HCT116 (cell line): ENCODE data around the gene FAN1. TPM values are rescaled to one million over a fixed set of nuclear protein-coding genes. Genes with fewer than 3 reads are reported as not detected.

Source experiments
- ATAC-seq: fragments of 200-7000 bp; cut with Tn5 transposase; 2 replicates; pipeline ENCODE4 v1.9.1; 2020; ENCODE audit warnings: mild to moderate bottlenecking, moderate library complexity
- BruUV-seq: library from RNA; stranded (reverse); fragments of 400-500 nt; replicated peaks from 2 replicates; lab custom pipeline; 2021; lab: Mats Ljungman, UMichigan
- CTCF ChIA-PET: fragments of 300-600 bp; sonication (Branson Sonifier 250); formaldehyde crosslinking; loops from one replicate; lab custom pipeline; 2021; ENCODE audit warnings: antibody characterized with exemption; lab: Charles Lee
- POLR2A ChIA-PET: fragments of 300-600, 350-600 bp; sonication (Branson Sonifier 250); formaldehyde crosslinking; loops from one replicate; lab custom pipeline; 2021; ENCODE audit warnings: antibody characterized with exemption; lab: Charles Lee
- RAD21 ChIA-PET, 2 experiments: fragments of 300-600 bp; sonication (Branson Sonifier 250); formaldehyde crosslinking; loops; one replicate each; lab custom pipeline; 2023; ENCODE audit warnings: low total read pairs in 2 of 2; ENCODE audit not compliant: uncharacterized antibody in 2 of 2, unreplicated experiment in 2 of 2, low non-redundant PET in 1 of 2; lab: Charles Lee
- DNase-seq: peaks from one replicate; pipeline ENCODE4 v3.0.0-alpha.2; 2010; ENCODE audit warnings: low read depth, low spot score
- H2AFZ ChIP-seq: fragments of 200-600 bp; shearing (Covaris generic), sonication (generic); 2 replicates; pipeline ENCODE4 v1.6.1; 2017; ENCODE audit warnings: low read depth, mixed run types, mixed read lengths, antibody characterized with exemption, low read length; ENCODE audit not compliant: poor library complexity, severe bottlenecking
- H3K27ac ChIP-seq: 2 replicates; pipeline ENCODE4 v1.5.1; 2012; ENCODE audit warnings: low read depth, low read length
- H3K27me3 ChIP-seq: fragments of 200-600 bp; sonication (generic); 2 replicates; pipeline ENCODE4 v1.6.1; 2016; ENCODE audit warnings: mixed run types, low read length, mixed read lengths; ENCODE audit not compliant: insufficient read depth
- H3K36me3 ChIP-seq, 2 experiments: fragments of 200-500 bp in 1 of 2; fragments of 200-600 bp in 1 of 2; sonication (Bioruptor generic) in 1 of 2; sonication (generic) in 1 of 2; 2 replicates each; pipeline versions ENCODE4 v1.5.1 to v1.6.1; 2014 to 2016; ENCODE audit warnings: low read length in 2 of 2, inconsistent platforms in 1 of 2, mixed read lengths in 1 of 2, mixed run types in 1 of 2; ENCODE audit not compliant: insufficient read depth in 2 of 2, control insufficient read depth in 1 of 2
- H3K4me1 ChIP-seq, 2 experiments: fragments of 200-600 bp in 1 of 2; sonication (generic) in 1 of 2; 2 replicates each; pipeline versions ENCODE4 v1.5.1 to v1.6.1; 2012 to 2017; ENCODE audit warnings: low read length in 2 of 2, inconsistent platforms in 1 of 2, mild to moderate bottlenecking in 1 of 2, mixed read lengths in 1 of 2, mixed run types in 1 of 2, moderate library complexity in 1 of 2; ENCODE audit not compliant: insufficient read depth in 2 of 2, control insufficient read depth in 1 of 2
- H3K4me2 ChIP-seq: fragments of 200-600 bp; sonication (generic); 2 replicates; pipeline ENCODE4 v1.6.1; 2017; ENCODE audit warnings: mixed run types, low read length, mixed read lengths
- H3K4me3 ChIP-seq, 2 experiments: fragments of 200-600 bp in 1 of 2; sonication (generic) in 1 of 2; replicated peaks in 1 of 2; 2 replicates each; pipeline ENCODE4 v1.5.1; 2011 to 2016; ENCODE audit warnings: low read length in 2 of 2, control low read depth in 1 of 2, low read depth in 1 of 2, mild to moderate bottlenecking in 1 of 2, mixed read lengths in 1 of 2, mixed run types in 1 of 2
- H3K79me2 ChIP-seq: fragments of 200-600 bp; sonication (generic); 2 replicates; pipeline ENCODE4 v1.6.1; 2017; ENCODE audit warnings: mild to moderate bottlenecking, mixed run types, low read length, moderate library complexity, mixed read lengths; ENCODE audit not compliant: insufficient read depth
- H3K9ac ChIP-seq: fragments of 200-600 bp; sonication (generic); 2 replicates; pipeline ENCODE4 v1.6.1; 2016; ENCODE audit warnings: low read length, mixed read lengths
- H3K9me2 ChIP-seq: fragments of 200-600 bp; sonication (generic), shearing (Covaris generic); 2 replicates; pipeline ENCODE4 v1.6.1; 2017; ENCODE audit warnings: mixed run types, mild to moderate bottlenecking, moderate library complexity; ENCODE audit not compliant: insufficient read depth
- H3K9me3 ChIP-seq, 2 experiments: fragments of 200-500 bp in 1 of 2; fragments of 200-600 bp in 1 of 2; sonication (Bioruptor generic) in 1 of 2; sonication (generic) in 1 of 2; 2 replicates each; pipeline ENCODE4 v1.6.1; 2014 to 2017; ENCODE audit warnings: low read length in 2 of 2, mixed read lengths in 2 of 2, inconsistent platforms in 1 of 2, low read depth in 1 of 2, mild to moderate bottlenecking in 1 of 2, mixed run types in 1 of 2, moderate library complexity in 1 of 2; ENCODE audit not compliant: control insufficient read depth in 1 of 2, insufficient read depth in 1 of 2
- H4K20me1 ChIP-seq: fragments of 200-600 bp; sonication (generic), shearing (Covaris generic); 2 replicates; pipeline ENCODE4 v1.6.1; 2017; ENCODE audit warnings: mixed run types, mild to moderate bottlenecking, moderate library complexity; ENCODE audit not compliant: insufficient read depth
- CEBPB ChIP-seq: IDR thresholded peaks from 2 replicates; pipeline ENCODE4 v1.6.1; 2012; ENCODE audit warnings: low read depth
- CTCF ChIP-seq, 3 experiments: fragments of 200-600 bp in 1 of 3; sonication (generic) in 1 of 3; IDR thresholded peaks in 2 of 3; conservative IDR thresholded peaks in 1 of 3; 2 replicates each; pipeline ENCODE4 v1.5.1; 2012 to 2017; ENCODE audit warnings: low read depth in 2 of 3, low read length in 2 of 3, antibody characterized with exemption in 1 of 3, borderline replicate concordance in 1 of 3, control low read depth in 1 of 3, mild to moderate bottlenecking in 1 of 3, mixed read lengths in 1 of 3, mixed run types in 1 of 3, moderate library complexity in 1 of 3; ENCODE audit not compliant: insufficient read depth in 1 of 3
- EGR1 ChIP-seq: IDR thresholded peaks from 2 replicates; pipeline ENCODE4 v1.6.1; 2012; ENCODE audit warnings: low read depth
- ELF1 ChIP-seq: IDR thresholded peaks from 2 replicates; pipeline ENCODE4 v1.6.1; 2012; ENCODE audit warnings: low read depth, borderline replicate concordance
- EZH2 ChIP-seq: fragments of 200-600 bp; sonication (generic); IDR thresholded peaks from 2 replicates; pipeline ENCODE4 v1.6.1; 2017; ENCODE audit warnings: antibody characterized with exemption, mixed run types
- FOSL1 ChIP-seq: IDR thresholded peaks from 2 replicates; pipeline ENCODE4 v1.6.1; 2012; ENCODE audit warnings: low read depth
- JUND ChIP-seq: IDR thresholded peaks from 2 replicates; pipeline ENCODE4 v1.6.1; 2012
- POLR2A ChIP-seq: IDR thresholded peaks from 2 replicates; pipeline ENCODE4 v1.7.0; 2011; ENCODE audit warnings: borderline replicate concordance; ENCODE audit not compliant: insufficient read depth, insufficient read length; ENCODE audit errors: extremely low read depth
- POLR2AphosphoS5 ChIP-seq: IDR thresholded peaks from 2 replicates; pipeline ENCODE4 v1.6.1; 2011; ENCODE audit warnings: mild to moderate bottlenecking, low read depth, low read length, moderate library complexity
- RAD21 ChIP-seq: IDR thresholded peaks from 2 replicates; pipeline ENCODE4 v1.6.1; 2012; ENCODE audit warnings: low read depth, mild to moderate bottlenecking
- SP1 ChIP-seq: IDR thresholded peaks from 2 replicates; pipeline ENCODE4 v1.6.1; 2012; ENCODE audit warnings: low read depth
- TCF7L2 ChIP-seq: IDR thresholded peaks from 2 replicates; pipeline ENCODE4 v1.7.0; 2011; ENCODE audit warnings: borderline replicate concordance, inconsistent platforms; ENCODE audit not compliant: insufficient read depth, insufficient read length; ENCODE audit errors: extremely low read depth
- YY1 ChIP-seq: IDR thresholded peaks from 2 replicates; pipeline ENCODE4 v1.6.1; 2011; ENCODE audit warnings: low read length, low read depth, moderate library complexity, mild to moderate bottlenecking; ENCODE audit not compliant: insufficient replicate concordance; ENCODE audit errors: extremely low read depth
- ZBTB33 ChIP-seq: IDR thresholded peaks from 2 replicates; pipeline ENCODE4 v1.6.1; 2011; ENCODE audit warnings: mild to moderate bottlenecking, low read length, moderate library complexity; ENCODE audit not compliant: insufficient replicate concordance; ENCODE audit errors: extremely low read depth
- ZFX ChIP-seq: fragments of 450-650 bp; IDR thresholded peaks from 2 replicates; pipeline ENCODE4 v1.6.1; 2017
- ZNF274 ChIP-seq: fragments of 200-500 bp; sonication (Bioruptor generic); IDR thresholded peaks from 2 replicates; pipeline ENCODE4 v1.6.1; 2014; ENCODE audit warnings: mild to moderate bottlenecking, low read depth, low read length, inconsistent platforms
- intact Hi-C: fragments of 100-400 bp; cut with micrococcal nuclease; formaldehyde crosslinking; loops from 2 replicates; pipeline ENCODE4 v1.10.0; 2022
- total RNA-seq: library from RNA; stranded (reverse); gene quantifications from one replicate; pipeline ENCODE4 v1.2.1, GENCODE V29; 2021; ENCODE audit not compliant: unreplicated experiment

The FAN1 gene
- total RNA-seq, 1 experiment from 2014 or later: 17.4 TPM

- Histone ChIP-seq H4K20me1 (no peaks in the 10 kb centered on the region), H3K27me3 (no peaks in the 10 kb centered on the region), H2AFZ (no peak overlapping the region), H3K4me1 (peaks cover 0 to 2% of the 10 kb centered on the region in 2 experiments; a peak in 1 of 4 replicates), H3K79me2 (no peaks in the 10 kb centered on the region), H3K9ac (no peak overlapping the region), H3K4me2 (no peak overlapping the region), H3K27ac (peak overlapping the region; percentile 35; the same call in 1 of the 2 replicates), H3K9me3 (no peaks in the 10 kb centered on the region), H3K4me3 (no peak overlapping the region), H3K9me2 (no peaks in the 10 kb centered on the region), H3K36me3 (peaks cover 37 to 41% of the 10 kb centered on the region in 2 experiments; a peak in 3 of 4 replicates)
- CTCF ChIA-PET: no interaction called here
- intact Hi-C loops: no loop called here
- TF ChIP-seq POLR2A (no peak), CEBPB (no peak), ELF1 (no peak), ZNF274 (no peak), SP1 (no peak), EZH2 (no peak), POLR2AphosphoS5 (no peak), FOSL1 (no peak), TCF7L2 (no peak), EGR1 (no peak), RAD21 (no peak), CTCF (IDR thresholded peaks at IDR 0.05 in 2 of 3, conservative IDR thresholded peaks at IDR 0.05 in 1 of 3; ENCODE audit: borderline replicate concordance in 1 of 3, insufficient read depth in 1 of 3, low read depth in 2 of 3, low read length in 2 of 3) (no peak), ZBTB33 (no peak), YY1 (no peak), JUND (no peak), ZFX (no peak)
- RAD21 ChIA-PET: no interaction called here
- DNase-seq: peak; percentile 6
- BruUV-seq: no TSS peak
- ATAC-seq: no peak
- POLR2A ChIA-PET: no interaction called here
Observed at GRCh38 chr15:30922480-30923311, 19.0 kb downstream of the FAN1 start.
